ENCODE results near the gene KIAA1755. TPM values are rescaled to one million over a fixed set of nuclear protein-coding genes. Genes with fewer than 3 reads are reported as not detected.

KIAA1755 gene
- polyA plus RNA-seq, 1 donor from 2014 or later, result not detected

DNA sequence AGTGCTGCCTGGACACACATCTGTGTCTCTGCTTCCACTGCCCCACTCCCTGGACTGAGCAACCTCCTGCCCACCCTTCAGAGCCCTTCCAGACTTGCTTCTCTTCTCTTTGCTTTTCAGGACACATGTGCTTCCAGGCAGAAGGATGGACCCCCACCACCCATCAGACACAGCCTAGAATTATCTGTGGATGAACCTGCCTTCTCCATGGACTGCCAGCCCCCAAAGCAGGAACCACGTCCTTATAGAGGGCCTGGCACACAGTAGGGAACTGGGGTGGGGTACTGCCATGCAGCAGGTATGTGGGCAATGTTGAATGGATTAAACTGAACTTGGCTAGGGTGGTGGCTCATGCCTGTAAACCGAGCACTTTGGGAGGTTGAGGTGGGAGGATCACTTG is 3.6 kb downstream of the KIAA1755 start:
- Histone ChIP-seq H3K9me3 (ENCODE audit: low read length) (no peaks in the 10 kb centered on the region), H3K27ac (ENCODE audit: low read length) (no peak overlapping the region), H4K20me1 (ENCODE audit: insufficient read depth) (no peaks in the 10 kb centered on the region), H3K79me2 (replicated peaks; ENCODE audit: insufficient read depth, low read length) (no peaks in the 10 kb centered on the region), H3K4me3 (ENCODE audit: low read length) (no peak overlapping the region), H3K36me3 (ENCODE audit: insufficient read depth, low read length) (no peaks in the 10 kb centered on the region), H3K27me3 (ENCODE audit: insufficient read depth, low read depth, low read length) (peaks cover 5% of the 10 kb centered on the region), H3F3A (ENCODE audit: insufficient read depth, low read length, poor library complexity, severe bottlenecking) (no peaks in the 10 kb centered on the region), H3K9me2 (ENCODE audit: insufficient read depth, low read length) (no peaks in the 10 kb centered on the region), H2AFZ (ENCODE audit: low read depth, low read length) (no peak overlapping the region), H3K9ac (ENCODE audit: low read length) (no peak overlapping the region), H3K4me2 (ENCODE audit: low read length) (no peak overlapping the region)
- TF ChIP-seq, protein P1, sequence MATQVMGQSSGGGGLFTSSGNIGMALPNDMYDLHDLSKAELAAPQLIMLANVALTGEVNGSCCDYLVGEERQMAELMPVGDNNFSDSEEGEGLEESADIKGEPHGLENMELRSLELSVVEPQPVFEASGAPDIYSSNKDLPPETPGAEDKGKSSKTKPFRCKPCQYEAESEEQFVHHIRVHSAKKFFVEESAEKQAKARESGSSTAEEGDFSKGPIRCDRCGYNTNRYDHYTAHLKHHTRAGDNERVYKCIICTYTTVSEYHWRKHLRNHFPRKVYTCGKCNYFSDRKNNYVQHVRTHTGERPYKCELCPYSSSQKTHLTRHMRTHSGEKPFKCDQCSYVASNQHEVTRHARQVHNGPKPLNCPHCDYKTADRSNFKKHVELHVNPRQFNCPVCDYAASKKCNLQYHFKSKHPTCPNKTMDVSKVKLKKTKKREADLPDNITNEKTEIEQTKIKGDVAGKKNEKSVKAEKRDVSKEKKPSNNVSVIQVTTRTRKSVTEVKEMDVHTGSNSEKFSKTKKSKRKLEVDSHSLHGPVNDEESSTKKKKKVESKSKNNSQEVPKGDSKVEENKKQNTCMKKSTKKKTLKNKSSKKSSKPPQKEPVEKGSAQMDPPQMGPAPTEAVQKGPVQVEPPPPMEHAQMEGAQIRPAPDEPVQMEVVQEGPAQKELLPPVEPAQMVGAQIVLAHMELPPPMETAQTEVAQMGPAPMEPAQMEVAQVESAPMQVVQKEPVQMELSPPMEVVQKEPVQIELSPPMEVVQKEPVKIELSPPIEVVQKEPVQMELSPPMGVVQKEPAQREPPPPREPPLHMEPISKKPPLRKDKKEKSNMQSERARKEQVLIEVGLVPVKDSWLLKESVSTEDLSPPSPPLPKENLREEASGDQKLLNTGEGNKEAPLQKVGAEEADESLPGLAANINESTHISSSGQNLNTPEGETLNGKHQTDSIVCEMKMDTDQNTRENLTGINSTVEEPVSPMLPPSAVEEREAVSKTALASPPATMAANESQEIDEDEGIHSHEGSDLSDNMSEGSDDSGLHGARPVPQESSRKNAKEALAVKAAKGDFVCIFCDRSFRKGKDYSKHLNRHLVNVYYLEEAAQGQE (IDR thresholded peaks at IDR 0.05; ENCODE audit: borderline replicate concordance), result no peak
- TF ChIP-seq TAF1 (IDR thresholded peaks at IDR 0.05; ENCODE audit: low read depth) (no peak), EP300 (conservative IDR thresholded peaks at IDR 0.05; ENCODE audit: poor library complexity, severe bottlenecking) (no peak), MXI1 (conservative IDR thresholded peaks at IDR 0.05; ENCODE audit: poor library complexity, severe bottlenecking) (no peak), RAD21 (conservative IDR thresholded peaks at IDR 0.05) (no peak), CTCF (IDR thresholded peaks at IDR 0.05; ENCODE audit: poor library complexity, severe bottlenecking) (no peak), POLR2AphosphoS5 (IDR thresholded peaks at IDR 0.05) (no peak), SMC3 (conservative IDR thresholded peaks at IDR 0.05; ENCODE audit: poor library complexity) (no peak), EZH2 (IDR thresholded peaks at IDR 0.05; ENCODE audit: borderline replicate concordance, insufficient read depth, low read length, poor library complexity, severe bottlenecking) (no peak)

DNA sequence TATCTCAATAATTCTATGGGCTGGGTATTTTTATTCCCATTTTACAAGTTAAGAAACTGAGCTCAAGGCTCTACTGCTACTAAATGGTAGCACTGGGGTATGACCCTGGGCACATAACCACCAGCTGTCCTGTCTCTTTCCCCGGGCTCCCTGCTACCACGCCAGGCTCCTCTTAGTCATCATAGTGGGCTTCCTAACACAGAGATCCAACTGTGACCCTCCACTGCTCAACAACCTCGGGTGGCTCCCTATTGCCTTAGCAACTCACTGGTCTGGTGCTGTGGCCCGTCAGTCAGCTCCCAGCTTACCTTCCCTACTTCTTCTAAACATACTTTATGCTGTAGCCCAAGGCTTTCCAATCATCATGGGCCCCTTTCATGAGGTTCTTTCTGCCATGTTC is 4.5 kb downstream of the KIAA1755 start:
- H3K9me2 ChIP-seq (ENCODE audit: insufficient read depth, low read length), result no peaks in the 10 kb centered on the region
- H3K36me3 ChIP-seq (ENCODE audit: insufficient read depth, low read length), result no peaks in the 10 kb centered on the region
- H3K27me3 ChIP-seq (ENCODE audit: insufficient read depth, low read depth, low read length), result peaks cover 5% of the 10 kb centered on the region
- no peak overlapping the region for H3K9ac ChIP-seq (ENCODE audit: low read length)
- H4K20me1 ChIP-seq (ENCODE audit: insufficient read depth), result no peaks in the 10 kb centered on the region
- no peaks in the 10 kb centered on the region for H3K79me2 ChIP-seq (replicated peaks; ENCODE audit: insufficient read depth, low read length)
- TF ChIP-seq EP300 (conservative IDR thresholded peaks at IDR 0.05; ENCODE audit: poor library complexity, severe bottlenecking) (no peak), SMC3 (conservative IDR thresholded peaks at IDR 0.05; ENCODE audit: poor library complexity) (no peak)
- H3K4me3 ChIP-seq (ENCODE audit: low read length), result no peak overlapping the region
- no peak overlapping the region for H3K4me2 ChIP-seq (ENCODE audit: low read length)
- H3F3A ChIP-seq (ENCODE audit: insufficient read depth, low read length, poor library complexity, severe bottlenecking), result no peaks in the 10 kb centered on the region
- no peaks in the 10 kb centered on the region for H3K9me3 ChIP-seq (ENCODE audit: low read length)
- H2AFZ ChIP-seq (ENCODE audit: low read depth, low read length), result no peak overlapping the region
- H3K27ac ChIP-seq (ENCODE audit: low read length), result no peak overlapping the region

- H2AFZ ChIP-seq (ENCODE audit: low read depth, low read length), result no peak overlapping the region
- H3K4me2 ChIP-seq (ENCODE audit: low read length), result no peak overlapping the region
- H3K27me3 ChIP-seq (ENCODE audit: insufficient read depth, low read depth, low read length), result peaks cover 5% of the 10 kb centered on the region
- H3K36me3 ChIP-seq (ENCODE audit: insufficient read depth, low read length), result no peaks in the 10 kb centered on the region
- H3K79me2 ChIP-seq (replicated peaks; ENCODE audit: insufficient read depth, low read length), result no peaks in the 10 kb centered on the region
- TF ChIP-seq, protein P1 (IDR thresholded peaks at IDR 0.05; ENCODE audit: borderline replicate concordance), result no peak
- no peak for TF ChIP-seq CTCF (IDR thresholded peaks at IDR 0.05; ENCODE audit: poor library complexity, severe bottlenecking)
- no peak for TF ChIP-seq SMC3 (conservative IDR thresholded peaks at IDR 0.05; ENCODE audit: poor library complexity)
- TF ChIP-seq TAF1 (IDR thresholded peaks at IDR 0.05; ENCODE audit: low read depth), result no peak
- TF ChIP-seq EP300 (conservative IDR thresholded peaks at IDR 0.05; ENCODE audit: poor library complexity, severe bottlenecking), result no peak
- no peak for TF ChIP-seq MXI1 (conservative IDR thresholded peaks at IDR 0.05; ENCODE audit: poor library complexity, severe bottlenecking)
- no peak for TF ChIP-seq POLR2AphosphoS5 (IDR thresholded peaks at IDR 0.05)
- TF ChIP-seq EZH2 (IDR thresholded peaks at IDR 0.05; ENCODE audit: borderline replicate concordance, insufficient read depth, low read length, poor library complexity, severe bottlenecking), result no peak
- TF ChIP-seq RAD21 (conservative IDR thresholded peaks at IDR 0.05), result no peak
- no peaks in the 10 kb centered on the region for H3K9me3 ChIP-seq (ENCODE audit: low read length)
- H3K27ac ChIP-seq (ENCODE audit: low read length), result no peak overlapping the region
- H3K9ac ChIP-seq (ENCODE audit: low read length), result no peak overlapping the region
- H3K9me2 ChIP-seq (ENCODE audit: insufficient read depth, low read length), result no peaks in the 10 kb centered on the region
- no peaks in the 10 kb centered on the region for H4K20me1 ChIP-seq (ENCODE audit: insufficient read depth)
- no peaks in the 10 kb centered on the region for H3F3A ChIP-seq (ENCODE audit: insufficient read depth, low read length, poor library complexity, severe bottlenecking)
- H3K4me3 ChIP-seq (ENCODE audit: low read length), result no peak overlapping the region
These were observed 5.1 kb downstream of the KIAA1755 start for GRCh38 chr20:38255393-38255792.

Measured in neural cell (in vitro differentiated cells).